Measurements from ENCODE around the gene IL17REL.

Gene IL17REL

GRCh38 chr22:50019316-50019715 is 6.8 kb upstream of the IL17REL start:
- Histone ChIP-seq H3K9ac (ENCODE audit: insufficient read length) (no peak overlapping the region), H3K9me3 (ENCODE audit: low read depth, low read length) (no peaks in the 10 kb centered on the region), H3K27ac (no peak overlapping the region)

GRCh38 chr22:50018608-50019285 is 6.2 kb upstream of the IL17REL start:
- Histone ChIP-seq H3K27ac (peak overlapping the region; percentile 35; the same call in 1 of the 2 replicates), H3K36me3 (ENCODE audit: insufficient read depth, low read length) (no peaks in the 10 kb centered on the region), H3K9ac (ENCODE audit: insufficient read length) (no peak overlapping the region), H3K9me3 (ENCODE audit: low read depth, low read length) (no peaks in the 10 kb centered on the region), H3K4me3 (no peak overlapping the region)
- DNase-seq (ENCODE audit: low read depth, low spot score), result no peak
- TF ChIP-seq FOXP2 (optimal IDR thresholded peaks at IDR 0.05; ENCODE audit: control extremely low read depth, extremely low read length, insufficient read depth), result no peak
- no peak for TF ChIP-seq POLR2AphosphoS5 (IDR thresholded peaks at IDR 0.05; ENCODE audit: borderline replicate concordance, low read depth, low read length)
- no peak for TF ChIP-seq EZH2 (IDR thresholded peaks at IDR 0.05)

More at GRCh38 chr22:50019316-50019715, 6.8 kb upstream of the IL17REL start:
- no peak for DNase-seq (ENCODE audit: low read depth, low spot score)
- no peak for TF ChIP-seq EZH2 (IDR thresholded peaks at IDR 0.05)
- no peak for TF ChIP-seq POLR2AphosphoS5 (IDR thresholded peaks at IDR 0.05; ENCODE audit: borderline replicate concordance, low read depth, low read length)
- no peak for TF ChIP-seq FOXP2 (optimal IDR thresholded peaks at IDR 0.05; ENCODE audit: control extremely low read depth, extremely low read length, insufficient read depth)
- Histone ChIP-seq H3K4me3 (no peak overlapping the region), H3K36me3 (ENCODE audit: insufficient read depth, low read length) (no peaks in the 10 kb centered on the region)

GRCh38 chr22:50017701-50018224 is 5.2 kb upstream of the IL17REL start:
- Histone ChIP-seq H3K9me3 (ENCODE audit: low read depth, low read length) (no peaks in the 10 kb centered on the region), H3K4me3 (no peak overlapping the region), H3K9ac (ENCODE audit: insufficient read length) (no peak overlapping the region), H3K27ac (no peak overlapping the region), H3K36me3 (ENCODE audit: insufficient read depth, low read length) (no peaks in the 10 kb centered on the region)
- no peak for TF ChIP-seq POLR2AphosphoS5 (IDR thresholded peaks at IDR 0.05; ENCODE audit: borderline replicate concordance, low read depth, low read length)
- TF ChIP-seq FOXP2 (optimal IDR thresholded peaks at IDR 0.05; ENCODE audit: control extremely low read depth, extremely low read length, insufficient read depth), result no peak
- TF ChIP-seq EZH2 (IDR thresholded peaks at IDR 0.05), result no peak
- no peak for DNase-seq (ENCODE audit: low read depth, low spot score)

- Histone ChIP-seq H3K4me3 (no peak overlapping the region), H3K9me3 (ENCODE audit: low read depth, low read length) (no peaks in the 10 kb centered on the region), H3K27ac (no peak overlapping the region), H3K9ac (ENCODE audit: insufficient read length) (no peak overlapping the region), H3K36me3 (ENCODE audit: insufficient read depth, low read length) (no peaks in the 10 kb centered on the region)
- DNase-seq (ENCODE audit: low read depth, low spot score), result no peak
- TF ChIP-seq EZH2 (IDR thresholded peaks at IDR 0.05) (no peak), FOXP2 (optimal IDR thresholded peaks at IDR 0.05; ENCODE audit: control extremely low read depth, extremely low read length, insufficient read depth) (no peak), POLR2AphosphoS5 (IDR thresholded peaks at IDR 0.05; ENCODE audit: borderline replicate concordance, low read depth, low read length) (no peak)
These were observed 4.6 kb upstream of the IL17REL start for GRCh38 chr22:50016988-50017700.

- Histone ChIP-seq H3K9ac (ENCODE audit: insufficient read length) (no peak overlapping the region), H3K36me3 (ENCODE audit: insufficient read depth, low read length) (no peaks in the 10 kb centered on the region)
- TF ChIP-seq FOXP2 (optimal IDR thresholded peaks at IDR 0.05; ENCODE audit: control extremely low read depth, extremely low read length, insufficient read depth) (no peak), EZH2 (IDR thresholded peaks at IDR 0.05) (no peak), POLR2AphosphoS5 (IDR thresholded peaks at IDR 0.05; ENCODE audit: borderline replicate concordance, low read depth, low read length) (no peak)
These were observed 3.9 kb upstream of the IL17REL start for GRCh38 chr22:50016308-50016987.

GRCh38 chr22:50015451-50016307 is 3.1 kb upstream of the IL17REL start:
- H3K9ac ChIP-seq (ENCODE audit: insufficient read length), result no peak overlapping the region
- TF ChIP-seq FOXP2 (optimal IDR thresholded peaks at IDR 0.05; ENCODE audit: control extremely low read depth, extremely low read length, insufficient read depth) (no peak), POLR2AphosphoS5 (IDR thresholded peaks at IDR 0.05; ENCODE audit: borderline replicate concordance, low read depth, low read length) (no peak), EZH2 (IDR thresholded peaks at IDR 0.05) (no peak)
- no peak for DNase-seq (ENCODE audit: low read depth, low spot score)

More at GRCh38 chr22:50016308-50016987, 3.9 kb upstream of the IL17REL start:
- DNase-seq (ENCODE audit: low read depth, low spot score), result no peak
- Histone ChIP-seq H3K4me3 (no peak overlapping the region), H3K27ac (no peak overlapping the region), H3K9me3 (ENCODE audit: low read depth, low read length) (no peaks in the 10 kb centered on the region)

GRCh38 chr22:50014655-50015401 is 2.3 kb upstream of the IL17REL start:
- Histone ChIP-seq H3K27ac (no peak overlapping the region), H3K36me3 (ENCODE audit: insufficient read depth, low read length) (no peaks in the 10 kb centered on the region), H3K4me3 (peak overlapping the region; percentile 42), H3K9me3 (ENCODE audit: low read depth, low read length) (no peaks in the 10 kb centered on the region), H3K9ac (ENCODE audit: insufficient read length) (no peak overlapping the region)
- DNase-seq (ENCODE audit: low read depth, low spot score), result no peak
- TF ChIP-seq POLR2AphosphoS5 (IDR thresholded peaks at IDR 0.05; ENCODE audit: borderline replicate concordance, low read depth, low read length) (no peak), FOXP2 (optimal IDR thresholded peaks at IDR 0.05; ENCODE audit: control extremely low read depth, extremely low read length, insufficient read depth) (no peak), EZH2 (IDR thresholded peaks at IDR 0.05) (no peak)

More at GRCh38 chr22:50015451-50016307, 3.1 kb upstream of the IL17REL start:
- Histone ChIP-seq H3K4me3 (no peak overlapping the region), H3K9me3 (ENCODE audit: low read depth, low read length) (no peaks in the 10 kb centered on the region), H3K36me3 (ENCODE audit: insufficient read depth, low read length) (no peaks in the 10 kb centered on the region), H3K27ac (no peak overlapping the region)
